ENCODE measurements around the gene PLEKHG4B. TPM values are rescaled to one million over a fixed set of nuclear protein-coding genes. Genes with fewer than 3 reads are reported as not detected.
"Not testable (repeated sequence)": the region's sequence is repeated elsewhere in the genome, so short reads cannot be mapped to it uniquely, and the experiment has no call there.

Gene PLEKHG4B
- total RNA-seq, 1 donor from 2014 or later: 22.0 TPM

DNA sequence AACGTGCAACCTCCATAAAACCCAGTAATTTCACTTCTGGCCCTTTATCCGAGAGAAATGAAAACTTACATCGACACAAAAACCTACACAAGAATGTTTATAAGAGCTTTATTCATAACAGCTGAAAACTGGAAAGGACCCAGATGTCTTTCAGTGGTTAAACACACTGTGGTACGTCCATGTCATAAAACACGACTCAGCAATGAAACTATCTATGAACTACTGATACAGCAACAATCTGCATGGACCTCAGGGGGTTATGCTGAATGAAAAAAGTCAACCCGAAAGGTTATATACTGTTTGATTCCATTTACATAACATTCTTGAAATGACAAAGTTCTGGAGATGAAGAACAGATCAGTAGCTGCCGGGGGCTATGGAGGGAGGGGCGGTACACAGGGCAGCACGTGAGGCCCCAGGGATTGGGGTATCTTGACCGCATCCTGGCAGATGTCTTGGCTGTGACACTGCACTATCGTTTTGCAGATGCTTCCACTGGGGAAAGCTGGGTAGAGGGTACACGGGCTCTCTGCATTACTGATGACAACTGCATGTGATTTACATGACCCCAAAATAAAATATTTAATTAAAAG lies 121.9 kb downstream of the PLEKHG4B start:
- peaks cover 28% of the 10 kb centered on the region for H3K4me1 Mint-ChIP-seq
- DNase-seq (ENCODE audit: low read depth, low spot score): no peak
- TF ChIP-seq, protein P1, sequence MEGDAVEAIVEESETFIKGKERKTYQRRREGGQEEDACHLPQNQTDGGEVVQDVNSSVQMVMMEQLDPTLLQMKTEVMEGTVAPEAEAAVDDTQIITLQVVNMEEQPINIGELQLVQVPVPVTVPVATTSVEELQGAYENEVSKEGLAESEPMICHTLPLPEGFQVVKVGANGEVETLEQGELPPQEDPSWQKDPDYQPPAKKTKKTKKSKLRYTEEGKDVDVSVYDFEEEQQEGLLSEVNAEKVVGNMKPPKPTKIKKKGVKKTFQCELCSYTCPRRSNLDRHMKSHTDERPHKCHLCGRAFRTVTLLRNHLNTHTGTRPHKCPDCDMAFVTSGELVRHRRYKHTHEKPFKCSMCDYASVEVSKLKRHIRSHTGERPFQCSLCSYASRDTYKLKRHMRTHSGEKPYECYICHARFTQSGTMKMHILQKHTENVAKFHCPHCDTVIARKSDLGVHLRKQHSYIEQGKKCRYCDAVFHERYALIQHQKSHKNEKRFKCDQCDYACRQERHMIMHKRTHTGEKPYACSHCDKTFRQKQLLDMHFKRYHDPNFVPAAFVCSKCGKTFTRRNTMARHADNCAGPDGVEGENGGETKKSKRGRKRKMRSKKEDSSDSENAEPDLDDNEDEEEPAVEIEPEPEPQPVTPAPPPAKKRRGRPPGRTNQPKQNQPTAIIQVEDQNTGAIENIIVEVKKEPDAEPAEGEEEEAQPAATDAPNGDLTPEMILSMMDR (conservative IDR thresholded peaks at IDR 0.05): no peak
- H3K36me3 Mint-ChIP-seq (ENCODE audit: low read depth): peaks cover 2% of the 10 kb centered on the region
- H3K27ac Mint-ChIP-seq (ENCODE audit: unreplicated experiment): no peak overlapping the region
- H3K27me3 Mint-ChIP-seq (ENCODE audit: low read depth): no peaks in the 10 kb centered on the region
- peak overlapping the region; percentile 74 for H3K4me3 Mint-ChIP-seq
- no peaks in the 10 kb centered on the region for H3K9me3 Mint-ChIP-seq

DNA sequence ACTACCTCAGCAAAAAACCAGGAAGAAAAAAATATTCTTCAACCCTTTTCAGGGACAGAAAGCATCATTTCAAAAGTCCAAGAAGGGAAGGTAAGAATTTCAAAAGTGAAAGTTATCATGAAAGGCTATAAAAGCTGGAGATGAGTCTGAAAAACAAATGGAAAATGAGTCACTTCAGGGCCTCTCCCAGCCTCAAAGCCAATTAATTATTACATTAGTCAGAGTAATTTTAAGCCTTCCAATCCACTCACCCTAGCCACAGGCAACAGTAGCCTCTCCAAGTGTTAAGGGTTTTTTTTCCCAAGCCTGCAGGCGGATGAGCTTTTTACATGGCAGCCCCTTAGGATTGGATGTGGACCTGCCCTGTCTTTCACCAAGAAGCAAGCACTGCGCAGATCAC lies 123.3 kb downstream of the PLEKHG4B start:
- DNase-seq (ENCODE audit: low read depth, low spot score); H3K9me3 Mint-ChIP-seq; H3K36me3 Mint-ChIP-seq (ENCODE audit: low read depth); H3K27me3 Mint-ChIP-seq (ENCODE audit: low read depth); H3K27ac Mint-ChIP-seq (ENCODE audit: unreplicated experiment): not testable (repeated sequence)
- Mint-ChIP-seq H3K4me3 (peak overlapping the region; percentile 45), H3K4me1 (peaks cover 33% of the 10 kb centered on the region)

DNA sequence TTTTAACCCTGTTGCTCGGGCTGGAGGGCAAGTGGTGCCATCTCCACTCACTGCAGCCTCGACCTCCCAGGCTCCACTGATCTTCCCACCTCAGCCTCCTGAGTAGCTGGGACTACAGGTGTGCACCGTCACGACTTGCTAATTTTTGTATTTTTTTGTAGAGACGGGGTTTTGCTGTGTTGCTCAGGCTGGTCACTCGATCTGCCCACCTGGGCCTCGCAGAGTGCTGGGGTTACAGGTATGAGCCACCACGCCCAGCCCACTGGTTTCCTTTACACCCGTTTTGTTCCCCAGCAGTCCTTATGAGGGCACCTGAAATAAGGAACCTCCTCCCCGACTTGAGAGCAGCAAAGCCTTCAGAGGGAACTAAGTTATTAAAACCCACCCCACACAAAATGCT lies 124.1 kb downstream of the PLEKHG4B start:
- DNase-seq (ENCODE audit: low read depth, low spot score); H3K27me3 Mint-ChIP-seq (ENCODE audit: low read depth); H3K9me3 Mint-ChIP-seq; H3K36me3 Mint-ChIP-seq (ENCODE audit: low read depth); H3K27ac Mint-ChIP-seq (ENCODE audit: unreplicated experiment): not testable (repeated sequence)
- H3K4me1 Mint-ChIP-seq: peaks cover 31% of the 10 kb centered on the region
- H3K4me3 Mint-ChIP-seq: peak overlapping the region; percentile 81

DNA sequence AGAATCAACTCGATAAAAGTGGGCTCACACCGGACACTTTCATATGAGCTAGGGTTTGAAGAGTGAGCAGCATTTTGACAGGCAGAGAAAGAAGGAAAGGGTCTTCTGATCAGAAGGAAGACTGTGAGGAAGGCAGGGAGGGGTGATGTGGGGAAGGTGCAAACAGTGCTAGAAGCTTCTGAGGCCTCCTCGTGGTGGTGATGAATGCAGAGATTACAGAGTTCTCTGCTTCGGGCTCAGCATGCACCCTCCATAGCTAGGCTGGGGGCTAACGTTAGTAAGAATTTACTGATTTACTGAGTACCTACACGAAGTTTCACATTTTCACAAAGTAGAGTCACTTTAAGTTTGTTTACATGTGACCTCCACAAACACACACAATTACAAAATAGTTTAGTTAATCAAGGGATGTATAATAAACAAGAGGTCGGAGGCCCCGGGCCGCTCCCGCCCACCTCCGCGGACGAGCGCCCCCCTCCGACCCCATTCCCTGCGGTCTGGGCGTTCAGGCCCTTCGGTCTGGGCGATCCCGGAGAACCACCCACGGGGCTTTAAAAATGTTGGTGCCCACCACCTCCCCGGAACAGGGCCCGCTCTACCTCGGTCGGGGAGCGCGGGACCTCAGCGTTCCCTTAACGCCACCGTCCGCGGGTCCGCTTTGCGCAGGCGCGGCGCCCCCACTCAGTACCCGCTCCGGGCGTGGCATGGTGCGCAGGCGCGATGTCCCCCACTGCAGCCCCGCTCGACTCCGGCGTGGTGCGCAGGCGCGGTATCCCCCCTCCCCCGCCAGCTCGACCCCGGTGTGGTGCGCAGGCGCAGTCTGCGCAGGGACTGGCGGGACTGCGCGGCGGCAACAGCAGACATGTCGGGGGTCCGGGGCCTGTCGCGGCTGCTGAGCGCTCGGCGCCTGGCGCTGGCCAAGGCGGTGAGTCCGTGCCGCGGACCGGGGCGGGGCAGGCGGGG lies 125.8 kb downstream of the PLEKHG4B start, which contains the start of the genes CCDC127 and SDHA:
Gene CCDC127, minus strand, starts transcription at position 660 of the 963 bp plus-strand sequence. CDS start 1,304 bp downstream, outside the sequence.
Gene SDHA, plus strand, starts transcription at position 827 of the 963 bp plus-strand sequence. Its CDS starts 36 bp downstream, at position 863.
- not testable (repeated sequence) for H3K9me3 Mint-ChIP-seq; H3K27me3 Mint-ChIP-seq (ENCODE audit: low read depth); H3K36me3 Mint-ChIP-seq (ENCODE audit: low read depth)
- peak within 1 kb of the TSS; percentile 97 for H3K4me3 Mint-ChIP-seq
- DNase-seq (ENCODE audit: low read depth, low spot score): peak; percentile 98
- peak within 1 kb of the TSS; percentile 87 for H3K27ac Mint-ChIP-seq (ENCODE audit: unreplicated experiment)
- peaks cover 39% of the 10 kb centered on the region for H3K4me1 Mint-ChIP-seq
- TF ChIP-seq, protein P1 (conservative IDR thresholded peaks at IDR 0.05): peak; percentile 49

DNA sequence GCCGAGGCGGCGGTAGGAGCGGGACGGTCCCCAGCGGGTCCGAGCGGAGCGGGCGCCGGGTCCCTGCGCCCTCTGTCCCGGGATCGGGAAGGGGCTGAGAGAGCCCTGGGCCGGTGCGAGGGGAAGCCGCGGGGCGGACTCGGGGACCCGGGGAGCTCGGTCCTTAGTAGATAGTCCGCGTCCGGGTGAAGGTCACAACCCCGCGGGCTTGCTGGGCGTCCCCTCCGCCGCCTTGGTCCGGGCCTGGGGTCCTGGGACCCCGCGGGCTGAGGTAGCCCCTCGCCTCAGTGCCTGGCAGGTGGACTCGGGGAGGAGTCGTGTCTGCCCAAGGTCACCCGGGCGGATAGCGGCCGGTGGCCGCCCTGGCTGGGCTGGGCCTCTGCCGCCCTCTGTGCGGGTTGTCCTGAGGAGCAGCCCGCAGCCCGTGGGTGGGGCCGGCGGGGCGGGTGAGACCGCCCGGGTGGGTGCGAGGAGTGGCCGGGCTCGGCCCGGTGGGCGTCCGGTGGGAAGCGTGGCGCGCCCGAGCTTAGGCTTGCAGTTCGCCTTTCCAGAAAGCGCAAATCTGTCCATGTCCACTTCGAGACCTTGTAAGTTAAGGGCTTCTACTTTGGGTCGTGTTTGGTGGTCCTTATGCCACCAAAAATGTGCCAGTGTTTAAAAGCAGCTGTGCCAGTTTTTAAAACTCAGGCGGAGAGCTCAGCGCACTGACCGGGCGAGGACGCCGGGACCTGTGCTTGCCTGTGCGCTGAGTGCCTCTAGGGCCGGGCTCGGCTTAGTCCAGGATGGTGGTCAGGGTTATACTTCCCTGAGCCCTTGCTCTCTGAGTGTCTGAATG lies 126.7 kb downstream of the PLEKHG4B start:
- Mint-ChIP-seq H3K27me3 (ENCODE audit: low read depth) (no peaks in the 10 kb centered on the region), H3K27ac (ENCODE audit: unreplicated experiment) (peak overlapping the region; percentile 87), H3K4me3 (peak overlapping the region; percentile 97), H3K36me3 (ENCODE audit: low read depth) (peaks cover 2% of the 10 kb centered on the region), H3K9me3 (no peaks in the 10 kb centered on the region), H3K4me1 (peaks cover 39% of the 10 kb centered on the region)
- peak; percentile 23 for DNase-seq (ENCODE audit: low read depth, low spot score)
- TF ChIP-seq, protein P1 (conservative IDR thresholded peaks at IDR 0.05): peak; percentile 15

DNA sequence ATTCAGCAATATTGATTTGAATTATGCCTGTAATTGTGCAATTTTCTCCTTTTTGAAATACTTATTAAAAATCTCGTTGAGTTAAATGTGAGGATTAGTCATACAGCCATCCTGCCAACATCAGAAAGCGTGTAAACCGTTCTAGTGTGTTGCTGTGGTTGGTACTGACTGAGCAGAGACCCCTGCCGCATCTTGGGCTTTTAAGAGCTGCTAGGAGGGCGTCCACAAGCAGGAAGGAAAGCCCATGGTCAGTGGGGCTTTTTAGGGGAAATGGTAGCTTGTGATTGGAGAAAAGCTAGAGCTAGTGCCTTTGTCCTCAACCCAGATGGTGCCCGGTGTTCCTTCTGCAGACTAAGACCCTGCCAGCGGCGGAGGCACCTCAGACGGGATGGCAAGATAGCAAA lies 127.5 kb downstream of the PLEKHG4B start:
- TF ChIP-seq, protein P1 (conservative IDR thresholded peaks at IDR 0.05): no peak
- H3K4me1 Mint-ChIP-seq: peaks cover 39% of the 10 kb centered on the region
- H3K27ac Mint-ChIP-seq (ENCODE audit: unreplicated experiment): no peak overlapping the region
- no peaks in the 10 kb centered on the region for H3K9me3 Mint-ChIP-seq
- no peak for DNase-seq (ENCODE audit: low read depth, low spot score)
- H3K36me3 Mint-ChIP-seq (ENCODE audit: low read depth): peaks cover under 1% of the 10 kb centered on the region
- no peaks in the 10 kb centered on the region for H3K27me3 Mint-ChIP-seq (ENCODE audit: low read depth)
- H3K4me3 Mint-ChIP-seq: peak overlapping the region; percentile 97

All from neural crest cell (in vitro differentiated cells).